IPS-11a (cell line): Measurements from ENCODE around the gene OR10R2.
"Not testable (repeated sequence)": the region's sequence is repeated elsewhere in the genome, so short reads cannot be mapped to it uniquely, and the experiment has no call there.

Source experiments
- H3K4me3 ChIP-seq: one replicate; pipeline ENCODE4 v1.5.1; 2013; ENCODE audit warnings: low read depth, low read length, control low read depth

OR10R2 gene

GRCh38 chr1:158471920-158472319, at the start of gene OR10R2:
Gene OR10R2 (plus strand): TSS chr1:158472220. CDS start chr1:158472326, 106 bp downstream.
- H3K4me3 ChIP-seq = no peak within 1 kb of the TSS

GRCh38 chr1:158425027-158425426, 47.0 kb upstream of the OR10R2 start:
- H3K4me3 ChIP-seq = no peak overlapping the region

DNA sequence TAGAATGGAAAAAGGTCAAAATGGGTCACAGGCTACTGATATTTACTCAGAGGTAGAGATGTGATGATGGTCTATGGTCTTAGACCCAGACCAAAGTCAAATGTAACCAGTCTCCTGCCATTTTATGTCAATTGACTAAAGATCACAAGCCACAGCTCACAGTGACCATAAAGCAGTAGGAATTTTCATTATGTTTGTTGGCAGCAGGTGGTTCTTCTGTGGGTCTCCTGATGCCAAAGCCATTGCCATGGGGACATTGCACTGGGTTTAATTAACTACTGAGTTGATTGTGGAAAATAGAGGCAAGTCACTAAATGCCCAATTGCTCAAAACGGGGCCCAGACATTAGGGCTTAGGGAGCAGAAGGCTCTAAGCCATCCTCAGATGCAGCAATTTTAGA, 45.9 kb upstream of the OR10R2 start, which contains the start of gene OR10K2:
OR10K2 (minus strand) TSS at position 101 of the 400 bp plus-strand sequence. CDS start 5,371 bp downstream, outside the sequence.
- H3K4me3 ChIP-seq = no peak within 1 kb of the TSS

- not testable (repeated sequence) for H3K4me3 ChIP-seq
These were observed 41.9 kb upstream of the OR10R2 start for GRCh38 chr1:158430163-158430562.

GRCh38 chr1:158434741-158435140, 37.3 kb upstream of the OR10R2 start:
- H3K4me3 ChIP-seq = no peak overlapping the region

DNA sequence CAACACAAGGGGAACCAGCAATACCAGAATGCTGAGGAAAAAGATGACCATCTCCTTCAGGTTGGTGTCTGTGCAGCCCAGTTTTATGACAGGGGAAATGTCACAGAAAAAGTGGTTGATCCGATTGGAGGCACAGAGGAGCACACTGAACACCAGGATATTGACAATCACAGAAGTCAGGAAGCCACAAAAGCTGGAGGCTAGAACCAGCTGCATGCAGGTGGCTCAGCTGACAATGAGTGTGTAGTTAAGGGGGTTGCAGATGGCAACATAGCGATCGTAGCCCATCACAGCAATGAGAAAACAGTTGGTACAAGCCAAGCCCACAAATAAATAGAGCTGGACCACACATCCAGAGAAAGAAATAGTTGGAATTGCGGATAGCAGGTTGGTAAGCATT, 26.6 kb upstream of the OR10R2 start:
- H3K4me3 ChIP-seq = no peak overlapping the region

GRCh38 chr1:158454537-158454936, 17.5 kb upstream of the OR10R2 start:
- H3K4me3 ChIP-seq = no peak overlapping the region

DNA sequence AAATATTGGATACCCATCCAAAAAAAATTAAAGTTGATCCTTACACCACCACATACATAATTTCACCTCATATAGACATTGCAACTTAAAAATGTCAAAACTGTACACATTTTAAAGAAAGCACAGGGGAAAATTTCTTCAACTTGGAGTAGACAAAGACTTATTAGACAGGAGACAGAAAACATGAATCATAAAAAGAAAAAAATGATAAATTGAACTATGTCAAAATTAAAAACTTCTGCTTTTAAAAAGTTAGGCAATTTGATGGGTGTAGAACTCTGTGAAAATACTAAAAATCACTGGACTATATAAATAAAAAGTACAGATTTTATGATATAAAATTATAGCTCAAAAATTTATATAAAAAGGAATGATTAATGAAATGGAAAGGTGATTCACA, 14.8 kb upstream of the OR10R2 start:
- no peak overlapping the region for H3K4me3 ChIP-seq

DNA sequence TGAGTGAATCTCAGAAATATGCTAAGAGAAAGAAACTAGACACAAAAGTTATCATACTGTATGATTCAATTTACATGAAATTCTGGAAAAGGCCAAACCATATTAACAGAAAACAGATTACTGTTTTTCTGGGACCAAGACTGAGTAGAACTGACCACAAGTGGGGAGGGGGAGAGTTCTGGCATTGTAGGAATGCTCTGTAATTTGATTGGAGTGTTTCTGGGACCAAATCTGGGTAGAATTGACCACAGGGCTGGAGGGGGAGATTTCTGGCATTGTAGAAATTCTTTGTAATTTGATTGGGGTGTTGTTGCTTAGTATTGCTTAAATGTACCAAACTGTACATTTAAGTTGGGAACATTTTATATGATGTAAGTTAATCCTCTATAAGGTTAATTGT, 13.8 kb upstream of the OR10R2 start:
- H3K4me3 ChIP-seq = no peak overlapping the region

- no peak within 1 kb of the TSS for H3K4me3 ChIP-seq
These were observed 10.5 kb upstream of the OR10R2 start, which contains the start of gene OR10K1 for GRCh38 chr1:158461534-158461933. Gene OR10K1 (plus strand): TSS chr1:158461834. CDS start chr1:158465562, 3,728 bp downstream.

GRCh38 chr1:158485455-158485854, 13.4 kb downstream of the OR10R2 start:
- no peak overlapping the region for H3K4me3 ChIP-seq

- no peak overlapping the region for H3K4me3 ChIP-seq
These were observed 19.3 kb downstream of the OR10R2 start for GRCh38 chr1:158491316-158491715.

- no peak overlapping the region for H3K4me3 ChIP-seq
These were observed 21.0 kb downstream of the OR10R2 start for GRCh38 chr1:158493054-158493453.

- no peak overlapping the region for H3K4me3 ChIP-seq
These were observed 22.8 kb downstream of the OR10R2 start for GRCh38 chr1:158494796-158495195.

- H3K4me3 ChIP-seq = no peak overlapping the region
These were observed 24.4 kb downstream of the OR10R2 start for GRCh38 chr1:158496374-158496773.

- H3K4me3 ChIP-seq = no peak overlapping the region
These were observed 34.5 kb downstream of the OR10R2 start for GRCh38 chr1:158506369-158506987.

GRCh38 chr1:158507511-158507910, 35.5 kb downstream of the OR10R2 start:
- no peak overlapping the region for H3K4me3 ChIP-seq

GRCh38 chr1:158509471-158510156, 37.6 kb downstream of the OR10R2 start:
- no peak overlapping the region for H3K4me3 ChIP-seq

- no peak overlapping the region for H3K4me3 ChIP-seq
These were observed 44.9 kb downstream of the OR10R2 start for GRCh38 chr1:158516966-158517365.

DNA sequence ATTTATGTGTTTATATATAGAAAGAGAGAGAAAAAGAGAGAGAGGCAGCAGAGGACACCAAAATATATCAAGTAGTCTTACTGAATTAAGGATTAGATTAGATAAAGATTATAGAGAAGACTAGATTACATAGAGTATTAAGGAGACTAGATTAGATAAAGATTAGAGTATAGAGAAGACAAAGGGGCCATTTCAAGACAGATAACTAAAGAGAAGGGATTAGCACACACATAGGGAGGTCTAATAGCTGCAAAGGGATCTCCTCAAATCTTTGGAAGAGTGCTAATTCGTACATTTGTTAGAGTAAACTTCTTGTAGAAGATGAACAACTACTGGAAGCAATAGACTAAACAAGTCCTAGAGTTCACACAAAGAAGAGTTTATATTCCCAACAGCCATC, 48.0 kb downstream of the OR10R2 start:
- no peak overlapping the region for H3K4me3 ChIP-seq

- H3K4me3 ChIP-seq = no peak overlapping the region
These were observed 49.1 kb downstream of the OR10R2 start for GRCh38 chr1:158520955-158521665.

DNA sequence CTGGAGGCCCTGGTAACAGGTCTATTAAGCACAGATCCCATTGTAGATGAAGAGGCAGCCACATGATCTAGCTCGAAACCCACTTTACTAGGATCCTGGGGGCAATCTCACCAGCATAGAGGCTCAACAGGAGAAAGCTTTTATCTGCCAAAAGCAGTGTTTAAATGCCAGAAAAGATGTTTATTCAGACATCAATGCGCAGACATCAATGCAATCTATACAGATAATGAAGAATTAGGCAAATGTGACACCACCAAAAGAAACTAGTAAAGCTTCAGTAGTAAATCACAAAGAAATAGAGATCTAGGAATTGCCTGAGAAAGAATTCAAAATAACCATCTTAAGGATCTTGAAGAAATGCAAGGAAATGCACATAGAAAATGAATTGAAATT, 49.6 kb downstream of the OR10R2 start:
- no peak overlapping the region for H3K4me3 ChIP-seq
